IgD-negative memory B cell (primary cell): ENCODE results near the gene SLC37A3. TPM values are rescaled to one million over a fixed set of nuclear protein-coding genes. Genes with fewer than 3 reads are reported as not detected.

ENCODE experiments used
- H3K27ac Mint-ChIP-seq, 3 donors: one replicate each; pipeline ENCODE4 v1.8.0; 2020 to 2022; ENCODE audit warnings: mild to moderate bottlenecking in 3 of 3, mixed read lengths in 3 of 3, moderate library complexity in 1 of 3
- H3K27me3 Mint-ChIP-seq: one replicate; pipeline ENCODE4 v1.8.0; 2021; ENCODE audit warnings: mixed read lengths
- H3K36me3 Mint-ChIP-seq: one replicate; pipeline ENCODE4 v1.8.0; 2020; ENCODE audit warnings: mild to moderate bottlenecking, mixed read lengths
- H3K4me1 Mint-ChIP-seq, 3 donors: one replicate each; pipeline ENCODE4 v1.8.0; 2020 to 2022; ENCODE audit warnings: mixed read lengths in 3 of 3, mild to moderate bottlenecking in 1 of 3
- H3K4me3 Mint-ChIP-seq, 4 donors: one replicate each; pipeline ENCODE4 v1.8.0; 2020 to 2022; ENCODE audit warnings: mild to moderate bottlenecking in 4 of 4, mixed read lengths in 4 of 4, moderate library complexity in 3 of 4
- H3K9me3 Mint-ChIP-seq, 3 donors: one replicate each; pipeline ENCODE4 v1.8.0; 2020 to 2021; ENCODE audit warnings: mixed read lengths in 3 of 3, mild to moderate bottlenecking in 1 of 3
- polyA plus RNA-seq: library from polyadenylated mRNA; unstranded; fragments of 300-500 nt; fragmentation: Illumina TruSeq; gene quantifications from one replicate; pipeline ENCODE4 v1.2.3, GENCODE V29; 2021

The SLC37A3 gene
- polyA plus RNA-seq, 1 donor from 2014 or later: 5.4 TPM

GRCh38 chr7:140294454-140294853 lies 103.9 kb downstream of the SLC37A3 start:
- no peak overlapping the region for H3K27ac Mint-ChIP-seq
- H3K9me3 Mint-ChIP-seq: no peaks in the 10 kb centered on the region
- H3K36me3 Mint-ChIP-seq: no peaks in the 10 kb centered on the region
- peaks cover 2% of the 10 kb centered on the region for H3K27me3 Mint-ChIP-seq
- H3K4me1 Mint-ChIP-seq: peaks cover 0 to 3% (median 0%) of the 10 kb centered on the region in 3 donors
- H3K4me3 Mint-ChIP-seq: no peak overlapping the region

- H3K4me3 Mint-ChIP-seq: no peak overlapping the region
- peaks cover 2% of the 10 kb centered on the region for H3K27me3 Mint-ChIP-seq
- H3K4me1 Mint-ChIP-seq: peaks cover 0 to 3% (median 0%) of the 10 kb centered on the region in 3 donors
- no peak overlapping the region for H3K27ac Mint-ChIP-seq
- H3K9me3 Mint-ChIP-seq: no peaks in the 10 kb centered on the region
- H3K36me3 Mint-ChIP-seq: peaks cover 2% of the 10 kb centered on the region
Observed at GRCh38 chr7:140292438-140292837, 105.9 kb downstream of the SLC37A3 start.

GRCh38 chr7:140289804-140290203 lies 108.5 kb downstream of the SLC37A3 start:
- peaks cover 2% of the 10 kb centered on the region for H3K27me3 Mint-ChIP-seq
- no peak overlapping the region for H3K4me3 Mint-ChIP-seq
- H3K27ac Mint-ChIP-seq: no peak overlapping the region
- H3K4me1 Mint-ChIP-seq: peaks cover 0 to 2% (median 0%) of the 10 kb centered on the region in 3 donors
- H3K9me3 Mint-ChIP-seq: no peaks in the 10 kb centered on the region
- H3K36me3 Mint-ChIP-seq: peaks cover 2% of the 10 kb centered on the region

GRCh38 chr7:140287988-140288387 lies 110.3 kb downstream of the SLC37A3 start:
- Mint-ChIP-seq H3K4me1 (no peaks in the 10 kb centered on the region), H3K27me3 (peaks cover 2% of the 10 kb centered on the region), H3K27ac (no peak overlapping the region), H3K36me3 (peaks cover 2% of the 10 kb centered on the region), H3K4me3 (no peak overlapping the region), H3K9me3 (peaks cover 0 to 5% (median 1%) of the 10 kb centered on the region in 3 donors)

GRCh38 chr7:140285938-140286337 lies 112.4 kb downstream of the SLC37A3 start:
- no peak overlapping the region for H3K4me3 Mint-ChIP-seq
- H3K4me1 Mint-ChIP-seq: no peaks in the 10 kb centered on the region
- peaks cover 0 to 5% (median 1%) of the 10 kb centered on the region in 3 donors for H3K9me3 Mint-ChIP-seq
- H3K27ac Mint-ChIP-seq: no peak overlapping the region
- peaks cover 2% of the 10 kb centered on the region for H3K36me3 Mint-ChIP-seq
- peaks cover 6% of the 10 kb centered on the region for H3K27me3 Mint-ChIP-seq

- no peaks in the 10 kb centered on the region for H3K4me1 Mint-ChIP-seq
- H3K9me3 Mint-ChIP-seq: peaks cover 0 to 5% (median 1%) of the 10 kb centered on the region in 3 donors
Observed at GRCh38 chr7:140284062-140284461, 114.3 kb downstream of the SLC37A3 start.

More at GRCh38 chr7:140284062-140284461, 114.3 kb downstream of the SLC37A3 start:
- no peak overlapping the region for H3K27ac Mint-ChIP-seq
- peaks cover 2% of the 10 kb centered on the region for H3K36me3 Mint-ChIP-seq
- no peak overlapping the region for H3K4me3 Mint-ChIP-seq
- H3K27me3 Mint-ChIP-seq: peaks cover 4% of the 10 kb centered on the region

Other genes starting within 250 kb of the SLC37A3 start
- gene KDM7A, start 221.5 kb downstream of the SLC37A3 start, polyA plus RNA-seq: 3.8 TPM
- gene RAB19, start 5.5 kb upstream of the SLC37A3 start, polyA plus RNA-seq: 0.90 TPM
- 124 TPM for gene MKRN1, start 81.0 kb upstream of the SLC37A3 start, polyA plus RNA-seq
- gene DENND2A, start 242.3 kb upstream of the SLC37A3 start, polyA plus RNA-seq: not detected